HG02885 (cell line): Measurements from ENCODE around the gene EHD4.

Experiments
- ATAC-seq: cut with Tn5 transposase; IDR thresholded peaks from one replicate; pipeline ENCODE4 v1.9.1; 2021; ENCODE audit warnings: mild to moderate bottlenecking; ENCODE audit not compliant: unreplicated experiment, poor library complexity

Gene EHD4

GRCh38 chr15:41850482-41851166 lies 121.7 kb downstream of the EHD4 start:
- ATAC-seq, result no peak

- ATAC-seq, result no peak
Measured at GRCh38 chr15:41849861-41850260, 122.5 kb downstream of the EHD4 start.

GRCh38 chr15:41849204-41849603 lies 123.2 kb downstream of the EHD4 start:
- ATAC-seq, result no peak

GRCh38 chr15:41848631-41849030 lies 123.7 kb downstream of the EHD4 start:
- no peak for ATAC-seq

GRCh38 chr15:41847981-41848380 lies 124.4 kb downstream of the EHD4 start:
- no peak for ATAC-seq

- ATAC-seq, result no peak
Measured at GRCh38 chr15:41847206-41847605, 125.2 kb downstream of the EHD4 start.
